Ovary (tissue), 9 donors: Measurements from ENCODE around the gene PCBP2. TPM values are rescaled to one million over a fixed set of nuclear protein-coding genes. Genes with fewer than 3 reads are reported as not detected.

Experiments used
- DNase-seq, 5 donors: peaks; one replicate each; pipeline ENCODE4 v3.0.0-alpha.2; 2019 to 2020
- H3K27ac ChIP-seq, 2 donors: fragments of 200-600 bp; one replicate each; pipeline versions ENCODE4 v1.5.1 to v1.8.0; 2019 to 2022
- H3K27me3 ChIP-seq: fragments of 200-600 bp; one replicate; pipeline ENCODE4 v1.8.0; 2022
- H3K36me3 ChIP-seq: fragments of 200-600 bp; sonication (generic); one replicate; pipeline ENCODE4 v1.5.1; 2019
- H3K4me1 ChIP-seq: one replicate; pipeline ENCODE4 v1.8.1; 2013; ENCODE audit warnings: mild to moderate bottlenecking, moderate library complexity; ENCODE audit not compliant: insufficient read depth
- H3K4me3 ChIP-seq: fragments of 200-600 bp; sonication (generic); one replicate; pipeline ENCODE4 v1.5.1; 2017
- H3K9me3 ChIP-seq, 2 donors: fragments of 200-600 bp in 1 of 2; sonication (generic) in 1 of 2; one replicate each; pipeline versions ENCODE4 v1.5.1 to v1.8.1; 2013 to 2019; ENCODE audit warnings: mild to moderate bottlenecking in 1 of 2, moderate library complexity in 1 of 2
- CTCF ChIP-seq, 3 donors: fragments of 450-650 bp in 2 of 3; fragments of 200-600 bp in 1 of 3; IDR thresholded peaks; one replicate each; pipeline versions ENCODE4 v1.5.1 to v1.8.0; 2016 to 2022; ENCODE audit warnings: antibody characterized with exemption in 3 of 3, mild to moderate bottlenecking in 1 of 3
- EP300 ChIP-seq: sonication (generic); formaldehyde crosslinking; IDR thresholded peaks from one replicate; pipeline ENCODE4 v1.6.1; 2017; ENCODE audit warnings: antibody characterized with exemption
- POLR2A ChIP-seq: fragments of 450-650 bp; IDR thresholded peaks from one replicate; pipeline ENCODE4 v1.6.1; 2017; ENCODE audit warnings: antibody characterized with exemption, mild to moderate bottlenecking, moderate library complexity
- WGBS, 3 donors: extraction: QIAGEN DNeasy Blood & Tissue Kit in 1 of 3; methylation state at CpG; one replicate each; pipeline versions ENCODE4 v1.1.5 to v1.1.7; 2013 to 2017; 5-methylcytosine and 5-hydroxymethylcytosine counted together
- intact Hi-C, 4 donors: fragments of 100-400 bp; cut with DNase I; formaldehyde crosslinking; loops; one replicate each; pipeline versions ENCODE4 v1.11.0 to v1.15.1; 2022 to 2023
- polyA plus RNA-seq, 2 donors: library from polyadenylated mRNA; stranded (reverse); fragments of 200-250 nt in 1 of 2; fragments of 350-450 nt in 1 of 2; fragmentation: Illumina TruSeq in 1 of 2; extraction: RNeasy Lipid Tissue Mini Kit (QIAGEN cat#74804) in 1 of 2; gene quantifications; one replicate each; pipeline ENCODE4 v1.2.3, GENCODE V29; 2013 to 2014
- total RNA-seq, 7 donors: library from RNA; depleted of rRNA in 2 of 7; stranded (reverse); fragments of >200 nt in 2 of 7; fragmentation: NEBNext Ultra II Directional in 3 of 7; extraction: Animal tissue kit (Norgen Biotek cat#: 25700) in 3 of 7; gene quantifications; one replicate each; pipeline versions ENCODE4 v1.1.0 to v1.2.4, GENCODE V29; 2016 to 2023
- donor health status: DM: no; HTN: no; CAD: no; lungs with moderate emphysema.
- donor health status: DM: no; HTN: no; CAD: no.
- donor health status: Bipolar disorder and iron deficiency.
- donor health status: DM: yes; HTN: yes; CAD: no.
- donor health status: DM: no; HTN: no; CAD: no.
- donor health status: DM: yes; HTN: yes; CAD: no.

Gene PCBP2
- total and polyA plus RNA-seq, 9 donors: 413 to 1,354 (median 948) TPM

GRCh38 chr12:53493610-53494391 lies 41.9 kb downstream of the PCBP2 start:
- Histone ChIP-seq H3K4me1 (peaks cover 14% of the 10 kb centered on the region), H3K27me3 (no peaks in the 10 kb centered on the region), H3K9me3 (no peaks in the 10 kb centered on the region), H3K27ac (peak overlapping the region; percentile 73 to 76), H3K36me3 (no peaks in the 10 kb centered on the region), H3K4me3 (peak overlapping the region; percentile 59)
- 25 to 32% (median 26%) methylated on average over 11 of the region's 11 CpGs for WGBS, 3 donors
- DNase-seq: peak in 1 of 5 donors; percentile 37
- no peak for TF ChIP-seq POLR2A
- intact Hi-C loops: no loop called here

GRCh38 chr12:53495903-53496751 lies 44.2 kb downstream of the PCBP2 start:
- Histone ChIP-seq H3K4me1 (peaks cover 14% of the 10 kb centered on the region), H3K4me3 (no peak overlapping the region), H3K27ac (peak overlapping the region; percentile 28 to 50), H3K36me3 (no peaks in the 10 kb centered on the region), H3K9me3 (no peaks in the 10 kb centered on the region), H3K27me3 (no peaks in the 10 kb centered on the region)
- intact Hi-C loops: no loop called here
- 12 to 20% (median 19%) methylated on average over 5 of the region's 5 CpGs for WGBS, 3 donors
- DNase-seq: peak; percentile 63 to 80 (median 76)
- TF ChIP-seq POLR2A: no peak
- TF ChIP-seq CTCF (IDR thresholded peaks at IDR 0.05): no peak
- TF ChIP-seq EP300: no peak

GRCh38 chr12:53496752-53497032 lies 44.8 kb downstream of the PCBP2 start:
- no peaks in the 10 kb centered on the region for H3K36me3 ChIP-seq
- H3K4me3 ChIP-seq: no peak overlapping the region
- H3K4me1 ChIP-seq: peaks cover 17% of the 10 kb centered on the region
- DNase-seq: no peak
- WGBS, 3 donors: 61 to 69% (median 64%) methylated on average over 1 of the region's 1 CpG
- peak overlapping the region in 1 of 2 donors; percentile 50 for H3K27ac ChIP-seq
- H3K27me3 ChIP-seq: no peaks in the 10 kb centered on the region
- TF ChIP-seq POLR2A (no peak), CTCF (IDR thresholded peaks at IDR 0.05) (no peak), EP300 (no peak)
- intact Hi-C loops: no loop called here
- H3K9me3 ChIP-seq: no peaks in the 10 kb centered on the region

GRCh38 chr12:53497461-53497860 lies 45.6 kb downstream of the PCBP2 start:
- H3K27ac ChIP-seq: no peak overlapping the region
- WGBS, 3 donors: 90 to 97% (median 91%) methylated on average over 3 of the region's 3 CpGs

More at GRCh38 chr12:53497461-53497860, 45.6 kb downstream of the PCBP2 start:
- DNase-seq: no peak
- no peaks in the 10 kb centered on the region for H3K36me3 ChIP-seq
- H3K4me3 ChIP-seq: no peak overlapping the region
- H3K27me3 ChIP-seq: no peaks in the 10 kb centered on the region
- TF ChIP-seq POLR2A: no peak
- no peak for TF ChIP-seq EP300
- TF ChIP-seq CTCF (IDR thresholded peaks at IDR 0.05): no peak
- H3K9me3 ChIP-seq: no peaks in the 10 kb centered on the region
- intact Hi-C loops: no loop called here
- peaks cover 18% of the 10 kb centered on the region for H3K4me1 ChIP-seq
